Subcutaneous abdominal adipose tissue (tissue), 5 donors: ENCODE data around the gene CD74.

Experiments
- H3K27ac ChIP-seq: one replicate; pipeline ENCODE4 v1.7.0; 2013; ENCODE audit warnings: low read depth, mild to moderate bottlenecking, inconsistent platforms, low read length, moderate library complexity
- H3K27me3 ChIP-seq, 5 donors: one replicate each; pipeline ENCODE4 v1.7.0; 2013; ENCODE audit warnings: low read length in 5 of 5, inconsistent platforms in 1 of 5; ENCODE audit not compliant: control insufficient read depth in 5 of 5, insufficient read depth in 4 of 5
- H3K36me3 ChIP-seq, 5 donors: one replicate each; pipeline ENCODE4 v1.7.0; 2013; ENCODE audit warnings: low read length in 5 of 5; ENCODE audit not compliant: control insufficient read depth in 5 of 5, insufficient read depth in 5 of 5
- H3K4me1 ChIP-seq, 5 donors: one replicate each; pipeline ENCODE4 v1.7.0; 2013; ENCODE audit warnings: low read length in 5 of 5, mild to moderate bottlenecking in 3 of 5, moderate library complexity in 1 of 5; ENCODE audit not compliant: control insufficient read depth in 5 of 5, insufficient read depth in 5 of 5
- H3K4me3 ChIP-seq, 5 donors: one replicate each; pipeline ENCODE4 v1.7.0; 2013; ENCODE audit warnings: low read length in 5 of 5, low read depth in 1 of 5
- H3K9ac ChIP-seq, 5 donors: one replicate each; pipeline ENCODE4 v1.7.0; 2013; ENCODE audit warnings: low read length in 5 of 5, mild to moderate bottlenecking in 4 of 5, moderate library complexity in 3 of 5
- H3K9me3 ChIP-seq, 5 donors: one replicate each; pipeline ENCODE4 v1.7.0; 2013; ENCODE audit warnings: low read length in 5 of 5; ENCODE audit not compliant: control insufficient read depth in 5 of 5
- donor health status: healthy.
- donor health status: healthy.
- donor health status: healthy.
- donor health status: healthy.
- donor health status: healthy.

CD74 gene

GRCh38 chr5:150352244-150353031 lies 60.3 kb downstream of the CD74 start:
- Histone ChIP-seq H3K27ac (no peak overlapping the region), H3K36me3 (no peaks in the 10 kb centered on the region), H3K9me3 (no peaks in the 10 kb centered on the region), H3K4me3 (no peak overlapping the region), H3K27me3 (no peaks in the 10 kb centered on the region), H3K4me1 (peaks cover 0 to 14% (median 7%) of the 10 kb centered on the region in 5 donors), H3K9ac (no peak overlapping the region)
